ENCODE results near the gene EPHB6.

Gene EPHB6

DNA sequence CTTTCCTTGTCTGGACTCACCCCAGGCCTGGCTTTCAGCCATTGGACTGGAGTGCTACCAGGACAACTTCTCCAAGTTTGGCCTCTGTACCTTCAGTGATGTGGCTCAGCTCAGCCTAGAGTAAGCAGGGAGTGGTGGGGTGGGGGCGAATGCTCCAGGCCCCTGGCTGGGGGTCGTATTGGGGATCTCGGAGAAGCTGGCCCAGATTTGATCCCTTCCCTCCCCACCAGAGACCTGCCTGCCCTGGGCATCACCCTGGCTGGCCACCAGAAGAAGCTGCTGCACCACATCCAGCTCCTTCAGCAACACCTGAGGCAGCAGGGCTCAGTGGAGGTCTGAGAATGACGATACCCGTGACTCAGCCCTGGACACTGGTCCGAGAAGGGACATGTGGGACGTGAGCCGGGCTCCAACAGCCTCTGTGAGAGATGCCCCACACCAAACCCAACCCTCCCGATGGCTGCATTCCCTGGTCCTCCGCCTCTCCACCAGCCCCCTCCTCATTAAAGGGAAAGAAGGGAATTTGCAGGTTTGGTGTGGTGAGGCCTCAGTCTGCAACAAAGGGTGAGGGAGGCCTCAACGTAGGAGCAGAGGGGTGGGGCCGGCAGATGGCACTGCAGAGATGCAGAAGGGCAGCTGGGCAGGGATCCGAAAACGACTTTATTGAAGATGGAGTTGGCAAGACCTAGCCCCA lies 15.8 kb downstream of the EPHB6 start:
- DNase-seq (ENCODE audit: low read depth, low spot score): no peak
- Histone ChIP-seq H3K4me3 (no peak overlapping the region), H3K36me3 (ENCODE audit: insufficient read depth, low read length) (no peaks in the 10 kb centered on the region), H3K27ac (no peak overlapping the region), H3K9me3 (ENCODE audit: low read depth, low read length) (no peaks in the 10 kb centered on the region), H3K9ac (ENCODE audit: insufficient read length) (no peak overlapping the region)
- TF ChIP-seq FOXP2 (optimal IDR thresholded peaks at IDR 0.05; ENCODE audit: control extremely low read depth, extremely low read length, insufficient read depth) (no peak), POLR2AphosphoS5 (IDR thresholded peaks at IDR 0.05; ENCODE audit: borderline replicate concordance, low read depth, low read length) (no peak), EZH2 (IDR thresholded peaks at IDR 0.05) (no peak)

DNA sequence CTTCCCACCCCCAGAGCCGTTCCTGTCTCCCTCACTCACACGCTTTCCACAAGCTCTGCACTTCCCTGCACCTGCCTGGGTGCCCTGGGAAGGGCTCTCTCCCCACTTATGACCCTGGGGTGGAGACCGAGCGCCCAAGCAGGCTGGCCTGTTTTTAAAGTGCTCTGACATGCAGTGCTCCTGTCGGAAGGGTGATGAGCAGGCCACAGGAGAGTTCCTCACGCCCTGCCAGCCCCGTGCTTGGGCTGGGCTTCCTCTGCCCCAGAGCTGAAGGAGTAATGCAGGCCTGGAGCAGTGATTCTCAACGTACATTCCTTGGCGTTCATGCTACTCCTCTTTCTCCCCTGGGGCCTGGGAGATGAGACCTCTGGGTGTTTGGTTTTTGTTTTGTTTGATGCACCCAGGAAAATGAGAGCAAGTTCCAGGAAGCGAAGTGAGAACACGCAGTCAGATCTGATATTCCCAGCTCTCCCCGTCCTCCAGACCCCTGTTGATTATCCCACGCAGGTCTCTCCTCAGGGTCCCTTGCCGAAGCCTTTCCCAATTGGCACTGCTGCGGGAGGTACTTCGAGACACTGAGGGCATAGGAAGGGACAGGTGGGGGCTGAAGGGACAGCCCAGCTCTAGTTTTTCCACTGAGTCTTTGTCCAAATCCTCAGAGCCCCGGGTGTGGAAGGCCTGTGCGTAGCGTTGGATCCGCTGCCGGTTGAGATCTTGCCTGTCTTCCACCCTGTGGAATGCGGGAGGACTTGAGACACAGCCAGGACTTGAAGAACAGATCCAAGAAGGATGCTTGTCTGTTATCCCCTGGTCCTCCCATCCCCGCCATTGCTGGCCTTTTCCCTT lies 16.6 kb downstream of the EPHB6 start:
- Histone ChIP-seq H3K4me3 (no peak overlapping the region), H3K27ac (no peak overlapping the region), H3K9me3 (ENCODE audit: low read depth, low read length) (no peaks in the 10 kb centered on the region), H3K9ac (ENCODE audit: insufficient read length) (no peak overlapping the region), H3K36me3 (ENCODE audit: insufficient read depth, low read length) (no peaks in the 10 kb centered on the region)
- TF ChIP-seq EZH2 (IDR thresholded peaks at IDR 0.05) (no peak), FOXP2 (optimal IDR thresholded peaks at IDR 0.05; ENCODE audit: control extremely low read depth, extremely low read length, insufficient read depth) (no peak), POLR2AphosphoS5 (IDR thresholded peaks at IDR 0.05; ENCODE audit: borderline replicate concordance, low read depth, low read length) (no peak)
- no peak for DNase-seq (ENCODE audit: low read depth, low spot score)

GRCh38 chr7:142872106-142872675 lies 17.3 kb downstream of the EPHB6 start:
- no peak for DNase-seq (ENCODE audit: low read depth, low spot score)
- H3K9me3 ChIP-seq (ENCODE audit: low read depth, low read length): no peaks in the 10 kb centered on the region
- H3K36me3 ChIP-seq (ENCODE audit: insufficient read depth, low read length): no peaks in the 10 kb centered on the region
- no peak overlapping the region for H3K4me3 ChIP-seq
- H3K27ac ChIP-seq: no peak overlapping the region
- TF ChIP-seq POLR2AphosphoS5 (IDR thresholded peaks at IDR 0.05; ENCODE audit: borderline replicate concordance, low read depth, low read length) (no peak), FOXP2 (optimal IDR thresholded peaks at IDR 0.05; ENCODE audit: control extremely low read depth, extremely low read length, insufficient read depth) (no peak), EZH2 (IDR thresholded peaks at IDR 0.05) (no peak)
- H3K9ac ChIP-seq (ENCODE audit: insufficient read length): no peak overlapping the region

GRCh38 chr7:142873281-142873784 lies 18.5 kb downstream of the EPHB6 start:
- no peak overlapping the region for H3K4me3 ChIP-seq
- TF ChIP-seq EZH2 (IDR thresholded peaks at IDR 0.05) (no peak), FOXP2 (optimal IDR thresholded peaks at IDR 0.05; ENCODE audit: control extremely low read depth, extremely low read length, insufficient read depth) (no peak), POLR2AphosphoS5 (IDR thresholded peaks at IDR 0.05; ENCODE audit: borderline replicate concordance, low read depth, low read length) (no peak)
- DNase-seq (ENCODE audit: low read depth, low spot score): no peak
- no peak overlapping the region for H3K27ac ChIP-seq
- no peak overlapping the region for H3K9ac ChIP-seq (ENCODE audit: insufficient read length)
- H3K9me3 ChIP-seq (ENCODE audit: low read depth, low read length): no peaks in the 10 kb centered on the region
- no peaks in the 10 kb centered on the region for H3K36me3 ChIP-seq (ENCODE audit: insufficient read depth, low read length)

DNA sequence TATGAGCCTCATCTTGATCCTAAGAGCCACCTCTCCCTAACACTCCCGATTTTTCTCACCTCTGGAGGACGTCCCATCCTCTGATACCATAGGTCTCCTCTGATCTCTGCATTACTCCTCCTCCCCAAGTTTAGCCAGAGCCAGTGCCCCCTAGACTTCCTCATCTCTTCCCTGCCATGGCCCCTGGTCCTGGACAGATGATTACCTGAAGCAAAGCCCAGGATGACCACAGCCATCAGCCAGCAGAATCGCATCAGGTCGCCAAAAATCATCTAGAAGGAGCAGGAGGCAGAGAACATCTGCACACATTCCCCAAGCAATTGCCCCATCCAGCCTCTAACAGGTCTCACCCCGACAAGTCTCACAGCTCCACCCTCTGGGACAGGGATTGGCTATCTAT lies 19.0 kb downstream of the EPHB6 start:
- TF ChIP-seq POLR2AphosphoS5 (IDR thresholded peaks at IDR 0.05; ENCODE audit: borderline replicate concordance, low read depth, low read length): no peak
- no peak for TF ChIP-seq FOXP2 (optimal IDR thresholded peaks at IDR 0.05; ENCODE audit: control extremely low read depth, extremely low read length, insufficient read depth)
- no peak for TF ChIP-seq EZH2 (IDR thresholded peaks at IDR 0.05)
- H3K9ac ChIP-seq (ENCODE audit: insufficient read length): no peak overlapping the region
- no peak for DNase-seq (ENCODE audit: low read depth, low spot score)
- no peak overlapping the region for H3K27ac ChIP-seq
- H3K9me3 ChIP-seq (ENCODE audit: low read depth, low read length): no peaks in the 10 kb centered on the region
- H3K36me3 ChIP-seq (ENCODE audit: insufficient read depth, low read length): no peaks in the 10 kb centered on the region
- no peak overlapping the region for H3K4me3 ChIP-seq

DNA sequence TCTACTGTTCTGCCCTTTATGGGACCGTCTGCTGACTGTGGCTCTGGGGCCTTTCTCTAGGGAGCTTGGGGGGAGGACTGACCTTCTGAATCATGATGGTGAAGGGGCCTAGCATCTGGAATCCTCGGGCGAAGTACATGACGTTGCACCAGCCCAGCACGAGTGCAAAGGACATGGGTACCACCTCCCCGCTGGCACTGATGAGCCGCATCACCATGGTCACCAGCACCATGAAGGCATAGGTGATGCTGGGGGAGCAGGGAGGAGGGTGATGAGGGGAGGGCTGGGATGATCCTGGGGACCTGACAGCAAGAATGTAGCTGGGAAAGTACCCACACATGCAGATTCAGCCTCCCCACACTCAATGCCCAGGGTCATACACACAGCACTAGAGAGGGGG lies 19.5 kb downstream of the EPHB6 start:
- H3K9me3 ChIP-seq (ENCODE audit: low read depth, low read length): no peaks in the 10 kb centered on the region
- H3K27ac ChIP-seq: no peak overlapping the region
- H3K36me3 ChIP-seq (ENCODE audit: insufficient read depth, low read length): no peaks in the 10 kb centered on the region
- no peak for TF ChIP-seq EZH2 (IDR thresholded peaks at IDR 0.05)
- no peak for TF ChIP-seq FOXP2 (optimal IDR thresholded peaks at IDR 0.05; ENCODE audit: control extremely low read depth, extremely low read length, insufficient read depth)
- TF ChIP-seq POLR2AphosphoS5 (IDR thresholded peaks at IDR 0.05; ENCODE audit: borderline replicate concordance, low read depth, low read length): no peak
- no peak overlapping the region for H3K9ac ChIP-seq (ENCODE audit: insufficient read length)
- no peak for DNase-seq (ENCODE audit: low read depth, low spot score)
- H3K4me3 ChIP-seq: no peak overlapping the region

DNA sequence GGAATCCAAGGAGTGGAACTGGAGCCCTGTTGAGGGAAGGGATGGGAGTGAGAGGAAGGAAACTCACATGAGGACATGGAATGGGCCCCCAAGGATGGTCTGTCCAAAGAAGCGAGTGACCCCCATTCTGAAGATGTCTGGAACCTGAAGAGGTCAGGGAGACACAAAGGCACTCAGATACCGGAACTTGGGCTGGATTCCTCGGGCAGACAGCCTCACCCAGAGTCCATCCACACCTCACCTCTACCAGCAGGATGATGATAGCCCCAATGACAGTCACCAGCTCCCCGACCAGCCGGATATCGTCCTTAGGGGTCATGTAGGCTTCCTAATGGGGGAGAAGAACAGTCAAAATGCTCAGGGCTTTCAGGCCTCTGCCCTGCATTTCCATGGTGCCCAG lies 20.0 kb downstream of the EPHB6 start:
- no peak overlapping the region for H3K4me3 ChIP-seq
- no peak overlapping the region for H3K27ac ChIP-seq
- TF ChIP-seq FOXP2 (optimal IDR thresholded peaks at IDR 0.05; ENCODE audit: control extremely low read depth, extremely low read length, insufficient read depth) (no peak), POLR2AphosphoS5 (IDR thresholded peaks at IDR 0.05; ENCODE audit: borderline replicate concordance, low read depth, low read length) (no peak), EZH2 (IDR thresholded peaks at IDR 0.05) (no peak)
- no peak overlapping the region for H3K9ac ChIP-seq (ENCODE audit: insufficient read length)
- no peak for DNase-seq (ENCODE audit: low read depth, low spot score)
- no peaks in the 10 kb centered on the region for H3K9me3 ChIP-seq (ENCODE audit: low read depth, low read length)
- H3K36me3 ChIP-seq (ENCODE audit: insufficient read depth, low read length): no peaks in the 10 kb centered on the region

DNA sequence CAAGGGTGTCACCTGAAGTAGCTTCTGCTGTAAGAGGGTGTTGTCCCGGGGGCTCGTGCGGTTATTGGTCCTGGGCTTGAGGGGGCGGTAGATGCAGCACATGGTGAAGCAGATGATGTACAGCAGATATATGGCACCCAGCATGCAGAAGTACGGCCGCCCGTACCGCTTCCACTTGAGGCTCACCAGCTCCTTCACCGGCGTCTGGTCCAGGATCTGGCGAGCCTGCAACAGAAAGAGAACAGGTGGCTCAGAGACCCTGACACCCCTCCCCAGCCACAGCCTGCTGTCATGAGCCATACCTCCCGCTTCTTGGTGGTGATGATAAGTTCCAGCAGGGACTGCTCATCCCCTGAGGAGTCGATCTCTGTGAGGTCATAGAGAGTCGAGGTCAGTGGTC lies 20.6 kb downstream of the EPHB6 start:
- TF ChIP-seq EZH2 (IDR thresholded peaks at IDR 0.05) (no peak), POLR2AphosphoS5 (IDR thresholded peaks at IDR 0.05; ENCODE audit: borderline replicate concordance, low read depth, low read length) (no peak), FOXP2 (optimal IDR thresholded peaks at IDR 0.05; ENCODE audit: control extremely low read depth, extremely low read length, insufficient read depth) (no peak)
- Histone ChIP-seq H3K9me3 (ENCODE audit: low read depth, low read length) (no peaks in the 10 kb centered on the region), H3K4me3 (no peak overlapping the region)

More for the DNA sequence above, 20.6 kb downstream of the EPHB6 start:
- no peaks in the 10 kb centered on the region for H3K36me3 ChIP-seq (ENCODE audit: insufficient read depth, low read length)
- no peak for DNase-seq (ENCODE audit: low read depth, low spot score)
- H3K9ac ChIP-seq (ENCODE audit: insufficient read length): no peak overlapping the region
- no peak overlapping the region for H3K27ac ChIP-seq

Data from SK-N-MC (cell line).